Measurements from ENCODE around the gene AUTS2.
A peak's percentile ranks its signal among the peaks of the same experiment; 100 is the strongest.

Gene AUTS2

DNA sequence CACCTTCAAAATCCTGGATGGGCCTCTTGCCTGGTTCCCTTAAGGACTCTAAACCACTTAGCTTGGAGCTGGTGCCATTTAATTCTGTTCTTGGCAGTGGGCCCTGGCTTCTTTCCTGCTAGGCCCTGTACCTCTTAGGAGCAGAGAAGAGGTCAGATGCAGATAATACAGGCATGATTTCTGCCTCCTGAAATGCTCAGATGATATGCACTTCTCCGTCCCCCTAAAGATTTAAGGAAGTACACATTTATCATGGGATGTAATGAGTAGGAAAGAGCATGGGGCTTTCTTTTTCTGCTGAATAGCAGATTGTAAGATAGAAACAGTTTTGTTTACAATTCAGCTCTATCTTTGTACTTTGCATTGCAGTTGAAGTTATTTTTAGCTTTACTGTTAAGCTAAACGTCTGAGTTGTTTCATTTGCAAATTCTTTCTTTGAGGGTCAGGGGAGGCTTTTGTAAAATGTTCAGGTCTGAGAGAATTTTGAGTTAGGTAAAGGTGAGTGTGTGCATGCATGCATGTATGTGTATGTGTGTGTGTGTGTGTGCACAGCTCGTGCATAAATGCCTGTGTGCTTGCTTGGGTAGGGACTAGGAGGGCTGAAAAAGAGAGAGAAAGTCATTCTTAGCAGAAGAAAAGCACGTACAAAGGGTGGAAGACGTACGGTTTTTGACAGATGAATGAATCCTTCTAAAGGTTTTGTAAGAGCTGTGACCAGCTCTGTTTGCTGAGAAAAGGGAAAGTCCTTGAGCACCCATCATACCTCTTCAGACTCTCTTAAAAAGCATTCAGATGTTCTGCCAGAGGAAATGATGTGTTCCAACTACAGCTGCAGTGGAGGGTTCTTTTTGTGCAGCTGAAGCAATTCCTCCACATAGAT lies 364.2 kb downstream of the AUTS2 start:
- H3K27ac ChIP-seq (ENCODE audit: low read depth, low read length): peak overlapping the region; percentile 37
- H3K9me2 ChIP-seq (replicated peaks; ENCODE audit: insufficient read depth, low read length): no peaks in the 10 kb centered on the region
- H3K27me3 ChIP-seq (ENCODE audit: low read length): no peaks in the 10 kb centered on the region
- H4K20me1 ChIP-seq (ENCODE audit: low read depth, low read length): peaks cover 17% of the 10 kb centered on the region; the same call in 1 of the 2 replicates
- no peak overlapping the region for H3K4me3 ChIP-seq (ENCODE audit: insufficient read depth, low read length, poor library complexity, severe bottlenecking)
- peak overlapping the region; percentile 24 for H3K4me2 ChIP-seq (ENCODE audit: low read depth, low read length, poor library complexity, severe bottlenecking)
- H3F3A ChIP-seq (ENCODE audit: insufficient read depth): no peaks in the 10 kb centered on the region
- no peaks in the 10 kb centered on the region for H3K36me3 ChIP-seq (ENCODE audit: low read length)
- H3K79me2 ChIP-seq (ENCODE audit: insufficient read depth, low read length): no peaks in the 10 kb centered on the region
- no peak for TF ChIP-seq EZH2phosphoT487 (conservative IDR thresholded peaks at IDR 0.05; ENCODE audit: low read length)
- TF ChIP-seq, protein P1, sequence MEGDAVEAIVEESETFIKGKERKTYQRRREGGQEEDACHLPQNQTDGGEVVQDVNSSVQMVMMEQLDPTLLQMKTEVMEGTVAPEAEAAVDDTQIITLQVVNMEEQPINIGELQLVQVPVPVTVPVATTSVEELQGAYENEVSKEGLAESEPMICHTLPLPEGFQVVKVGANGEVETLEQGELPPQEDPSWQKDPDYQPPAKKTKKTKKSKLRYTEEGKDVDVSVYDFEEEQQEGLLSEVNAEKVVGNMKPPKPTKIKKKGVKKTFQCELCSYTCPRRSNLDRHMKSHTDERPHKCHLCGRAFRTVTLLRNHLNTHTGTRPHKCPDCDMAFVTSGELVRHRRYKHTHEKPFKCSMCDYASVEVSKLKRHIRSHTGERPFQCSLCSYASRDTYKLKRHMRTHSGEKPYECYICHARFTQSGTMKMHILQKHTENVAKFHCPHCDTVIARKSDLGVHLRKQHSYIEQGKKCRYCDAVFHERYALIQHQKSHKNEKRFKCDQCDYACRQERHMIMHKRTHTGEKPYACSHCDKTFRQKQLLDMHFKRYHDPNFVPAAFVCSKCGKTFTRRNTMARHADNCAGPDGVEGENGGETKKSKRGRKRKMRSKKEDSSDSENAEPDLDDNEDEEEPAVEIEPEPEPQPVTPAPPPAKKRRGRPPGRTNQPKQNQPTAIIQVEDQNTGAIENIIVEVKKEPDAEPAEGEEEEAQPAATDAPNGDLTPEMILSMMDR (IDR thresholded peaks at IDR 0.05; ENCODE audit: insufficient read depth, low read length, poor library complexity, severe bottlenecking): no peak
- no peaks in the 10 kb centered on the region for H3K9me3 ChIP-seq (ENCODE audit: insufficient read depth, low read length)
- no peak overlapping the region for H3K9ac ChIP-seq (ENCODE audit: low read length)
- H2AFZ ChIP-seq (ENCODE audit: low read depth, low read length, severe bottlenecking): no peak overlapping the region

DNA sequence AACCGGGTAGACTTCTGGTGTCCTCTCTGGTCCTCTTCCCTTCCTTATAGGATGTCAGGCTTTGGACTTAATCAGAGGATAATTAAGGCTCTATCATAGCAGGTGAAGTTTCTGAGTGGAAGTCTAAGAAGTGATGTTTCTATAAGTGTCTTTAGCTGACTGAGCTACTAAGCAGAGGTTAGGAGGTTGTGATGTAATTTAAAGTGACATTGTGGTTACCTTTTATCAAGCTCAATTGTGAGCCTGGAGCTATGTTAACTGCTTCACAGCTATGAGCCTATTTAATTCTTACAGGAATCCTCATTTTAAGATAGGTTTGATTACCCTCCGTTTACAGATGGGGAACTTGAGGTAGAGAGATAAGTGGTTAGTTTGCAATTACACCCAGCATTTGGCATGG lies 365.1 kb downstream of the AUTS2 start:
- no peaks in the 10 kb centered on the region for H3K27me3 ChIP-seq (ENCODE audit: low read length)
- H3K9me2 ChIP-seq (replicated peaks; ENCODE audit: insufficient read depth, low read length): no peaks in the 10 kb centered on the region
- no peaks in the 10 kb centered on the region for H3K9me3 ChIP-seq (ENCODE audit: insufficient read depth, low read length)
- no peak for TF ChIP-seq EZH2phosphoT487 (conservative IDR thresholded peaks at IDR 0.05; ENCODE audit: low read length)
- TF ChIP-seq, protein P1 (IDR thresholded peaks at IDR 0.05; ENCODE audit: insufficient read depth, low read length, poor library complexity, severe bottlenecking): no peak
- H2AFZ ChIP-seq (ENCODE audit: low read depth, low read length, severe bottlenecking): no peak overlapping the region
- peak overlapping the region; percentile 24 for H3K4me2 ChIP-seq (ENCODE audit: low read depth, low read length, poor library complexity, severe bottlenecking)
- H3K36me3 ChIP-seq (ENCODE audit: low read length): no peaks in the 10 kb centered on the region
- H3K27ac ChIP-seq (ENCODE audit: low read depth, low read length): 0 out of 2 replicates have a peak overlapping the region, but pooled peaks have one; percentile 37
- H3F3A ChIP-seq (ENCODE audit: insufficient read depth): no peaks in the 10 kb centered on the region
- no peak overlapping the region for H3K9ac ChIP-seq (ENCODE audit: low read length)
- no peak overlapping the region for H3K4me3 ChIP-seq (ENCODE audit: insufficient read depth, low read length, poor library complexity, severe bottlenecking)
- H3K79me2 ChIP-seq (ENCODE audit: insufficient read depth, low read length): no peaks in the 10 kb centered on the region
- peaks cover 18% of the 10 kb centered on the region; the same call in 1 of the 2 replicates for H4K20me1 ChIP-seq (ENCODE audit: low read depth, low read length)

DNA sequence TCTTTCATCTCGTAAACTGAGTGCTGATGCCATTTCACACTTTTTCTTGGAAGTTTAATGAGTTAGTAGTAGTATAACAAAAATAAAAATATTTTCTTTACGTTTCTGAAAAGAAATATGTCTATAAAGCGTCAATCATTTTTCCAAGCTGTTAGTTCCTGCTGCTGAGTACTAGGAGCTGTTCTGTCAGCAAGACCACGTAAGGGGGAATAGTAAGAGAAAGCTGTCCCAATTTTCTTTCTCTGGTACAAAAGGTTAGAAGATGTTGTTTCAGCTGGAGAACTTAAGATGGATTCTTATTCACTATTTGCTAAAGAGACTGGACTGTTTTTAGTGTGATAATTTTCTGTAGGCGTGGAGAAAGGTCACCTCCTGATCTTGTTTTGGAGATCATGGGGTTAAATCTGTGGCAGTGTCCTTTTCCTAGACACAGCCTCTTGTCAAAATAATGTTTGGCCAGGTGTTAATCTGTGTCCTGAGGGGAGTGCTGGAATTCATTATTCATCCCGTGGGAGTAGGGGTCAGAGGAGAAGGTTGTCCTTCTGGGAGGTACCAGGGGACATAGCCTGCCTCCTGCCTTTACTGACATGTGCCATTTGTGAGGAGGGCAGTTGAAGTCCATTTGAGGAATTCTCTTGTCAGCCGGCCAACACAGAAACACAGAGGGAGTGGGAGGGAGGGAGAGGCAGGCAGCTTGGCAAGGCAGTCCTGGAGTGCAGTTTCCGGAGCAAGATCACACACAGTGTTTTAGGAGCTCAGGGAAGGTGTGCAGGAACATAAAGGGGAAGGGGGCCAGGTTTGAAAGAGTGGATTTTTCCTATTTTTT lies 368.7 kb downstream of the AUTS2 start:
- H3K27me3 ChIP-seq (ENCODE audit: low read length): no peaks in the 10 kb centered on the region
- no peaks in the 10 kb centered on the region for H3K9me2 ChIP-seq (replicated peaks; ENCODE audit: insufficient read depth, low read length)
- no peaks in the 10 kb centered on the region for H3F3A ChIP-seq (ENCODE audit: insufficient read depth)
- TF ChIP-seq, protein P1 (IDR thresholded peaks at IDR 0.05; ENCODE audit: insufficient read depth, low read length, poor library complexity, severe bottlenecking): no peak
- no peak for TF ChIP-seq EZH2phosphoT487 (conservative IDR thresholded peaks at IDR 0.05; ENCODE audit: low read length)
- 0 out of 2 replicates have a peak, but pooled peaks cover 3% of the 10 kb centered on the region for H3K79me2 ChIP-seq (ENCODE audit: insufficient read depth, low read length)
- H3K4me2 ChIP-seq (ENCODE audit: low read depth, low read length, poor library complexity, severe bottlenecking): no peak overlapping the region
- peaks cover 37% of the 10 kb centered on the region; the same call in 1 of the 2 replicates for H4K20me1 ChIP-seq (ENCODE audit: low read depth, low read length)
- no peak overlapping the region for H3K27ac ChIP-seq (ENCODE audit: low read depth, low read length)
- H3K36me3 ChIP-seq (ENCODE audit: low read length): no peaks in the 10 kb centered on the region
- no peak overlapping the region for H3K4me3 ChIP-seq (ENCODE audit: insufficient read depth, low read length, poor library complexity, severe bottlenecking)
- no peaks in the 10 kb centered on the region for H3K9me3 ChIP-seq (ENCODE audit: insufficient read depth, low read length)
- H2AFZ ChIP-seq (ENCODE audit: low read depth, low read length, severe bottlenecking): no peak overlapping the region
- H3K9ac ChIP-seq (ENCODE audit: low read length): no peak overlapping the region

Data from SU-DHL-6 (cell line).